ENCODE results near the gene NBPF1. TPM values are rescaled to one million over a fixed set of nuclear protein-coding genes. Genes with fewer than 3 reads are reported as not detected.
"Not testable (repeated sequence)": the region's sequence is repeated elsewhere in the genome, so short reads cannot be mapped to it uniquely, and the experiment has no call there.

The NBPF1 gene
- total RNA-seq, 3 donors from 2014 or later = 80.2 to 169 (median 104) TPM

DNA sequence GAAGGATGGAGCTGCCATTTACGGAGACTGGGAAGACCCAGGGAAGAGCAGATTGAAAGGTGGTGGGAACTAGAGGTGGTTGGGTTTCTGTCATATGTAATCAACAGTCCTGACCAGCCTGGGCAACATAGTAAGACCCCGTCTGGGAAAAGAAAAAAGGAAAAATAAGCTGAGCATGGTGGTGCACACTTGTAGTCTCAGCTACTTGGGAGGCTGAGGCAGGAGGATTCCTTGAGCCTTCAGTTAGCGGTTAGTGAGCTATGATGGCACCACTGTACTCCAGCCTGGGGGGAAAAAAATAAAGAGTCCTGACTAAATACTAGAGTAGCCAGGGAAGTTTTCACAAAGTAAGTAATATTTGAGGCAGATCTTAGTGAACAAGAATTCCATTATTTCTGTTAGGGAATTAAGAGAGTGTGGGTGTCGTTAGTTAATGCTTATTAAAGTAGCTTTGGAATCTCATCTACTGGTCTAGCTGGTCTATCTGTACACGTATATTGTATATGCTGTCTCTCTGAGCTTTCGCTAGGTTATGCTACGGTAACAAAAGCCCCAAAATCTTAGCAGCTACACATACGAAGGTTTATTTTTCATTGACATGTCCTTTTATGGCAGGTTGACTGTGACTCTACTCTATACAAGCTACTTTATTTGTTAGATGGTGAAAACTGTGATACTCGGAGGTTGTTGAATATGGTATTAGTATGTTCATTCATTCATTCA lies 4.4 kb downstream of the NBPF1 start:
- H3K4me3 ChIP-seq = no peak overlapping the region
- TF ChIP-seq CTCF (IDR thresholded peaks at IDR 0.05) = no peak
- H3K36me3 ChIP-seq (ENCODE audit: low read depth) = no peaks in the 10 kb centered on the region
- ATAC-seq (no peak), DNase-seq (no peak)
- intact Hi-C loops (cut with DNase I, micrococcal nuclease) = no loop called here
- no peaks in the 10 kb centered on the region for H3K9me3 ChIP-seq
- H3K4me1 ChIP-seq (ENCODE audit: low read depth) = peaks cover 30% of the 10 kb centered on the region

GRCh38 chr1:16607853-16608815 lies 5.2 kb downstream of the NBPF1 start:
- H3K9me3 ChIP-seq; H3K4me3 ChIP-seq; intact Hi-C loops (cut with DNase I, micrococcal nuclease); ATAC-seq; H3K36me3 ChIP-seq (ENCODE audit: low read depth): not testable (repeated sequence)
- DNase-seq = peak; percentile 5 to 48 (median 39)
- H3K4me1 ChIP-seq (ENCODE audit: low read depth) = peaks cover 25% of the 10 kb centered on the region

- Histone ChIP-seq H3K4me1 (ENCODE audit: low read depth) (peaks cover 27% of the 10 kb centered on the region), H3K36me3 (ENCODE audit: low read depth) (no peaks in the 10 kb centered on the region), H3K4me3 (no peak overlapping the region), H3K9me3 (no peaks in the 10 kb centered on the region)
- TF ChIP-seq CTCF (IDR thresholded peaks at IDR 0.05) = no peak
- peak in 2 of 3 donors; percentile 27 to 43 for DNase-seq
- ATAC-seq = no peak
- intact Hi-C loops (cut with DNase I, micrococcal nuclease) = no loop called here
Observed at GRCh38 chr1:16607433-16607851, 5.9 kb downstream of the NBPF1 start.

DNA sequence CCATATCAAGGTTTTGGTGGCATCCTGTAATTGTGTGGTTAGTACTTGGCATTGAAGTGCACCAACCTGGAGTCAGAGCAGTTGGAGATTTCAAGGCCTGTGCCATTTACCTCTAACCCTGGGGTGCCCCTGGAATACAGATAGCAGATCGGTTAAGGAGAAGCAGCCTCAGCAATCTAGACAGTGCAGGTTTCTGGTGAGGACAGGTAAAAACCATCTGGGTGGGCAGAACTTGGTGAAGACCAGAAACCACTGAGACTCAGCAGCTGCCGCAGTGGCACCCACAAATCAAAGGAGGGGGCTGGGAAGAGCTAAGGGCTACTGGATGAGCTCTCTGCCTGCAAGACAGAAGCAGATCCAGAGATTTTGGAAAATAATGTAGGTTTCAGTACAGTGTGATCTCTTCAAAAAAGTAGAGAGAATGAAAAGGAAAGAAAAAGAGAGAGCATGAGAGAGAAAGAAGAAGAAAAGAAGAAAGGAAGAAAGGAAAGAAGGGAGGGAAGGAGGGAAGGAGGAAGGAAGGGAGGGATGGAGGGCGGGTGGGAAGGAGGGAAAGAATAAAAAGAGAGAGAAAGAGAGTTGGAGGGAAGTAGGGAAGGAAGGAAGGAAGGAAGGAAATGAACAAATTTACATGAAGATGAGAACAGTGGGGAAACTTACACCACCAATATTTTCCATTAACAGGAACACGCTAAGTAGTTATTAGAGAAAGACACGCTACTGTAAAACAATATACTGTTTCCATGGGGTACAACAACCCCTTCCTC lies 6.5 kb downstream of the NBPF1 start:
- ATAC-seq; H3K4me3 ChIP-seq; H3K36me3 ChIP-seq (ENCODE audit: low read depth); H3K9me3 ChIP-seq; intact Hi-C loops (cut with DNase I, micrococcal nuclease): not testable (repeated sequence)
- DNase-seq = peak in 2 of 3 donors; percentile 20 to 38
- peaks cover 21% of the 10 kb centered on the region for H3K4me1 ChIP-seq (ENCODE audit: low read depth)

DNA sequence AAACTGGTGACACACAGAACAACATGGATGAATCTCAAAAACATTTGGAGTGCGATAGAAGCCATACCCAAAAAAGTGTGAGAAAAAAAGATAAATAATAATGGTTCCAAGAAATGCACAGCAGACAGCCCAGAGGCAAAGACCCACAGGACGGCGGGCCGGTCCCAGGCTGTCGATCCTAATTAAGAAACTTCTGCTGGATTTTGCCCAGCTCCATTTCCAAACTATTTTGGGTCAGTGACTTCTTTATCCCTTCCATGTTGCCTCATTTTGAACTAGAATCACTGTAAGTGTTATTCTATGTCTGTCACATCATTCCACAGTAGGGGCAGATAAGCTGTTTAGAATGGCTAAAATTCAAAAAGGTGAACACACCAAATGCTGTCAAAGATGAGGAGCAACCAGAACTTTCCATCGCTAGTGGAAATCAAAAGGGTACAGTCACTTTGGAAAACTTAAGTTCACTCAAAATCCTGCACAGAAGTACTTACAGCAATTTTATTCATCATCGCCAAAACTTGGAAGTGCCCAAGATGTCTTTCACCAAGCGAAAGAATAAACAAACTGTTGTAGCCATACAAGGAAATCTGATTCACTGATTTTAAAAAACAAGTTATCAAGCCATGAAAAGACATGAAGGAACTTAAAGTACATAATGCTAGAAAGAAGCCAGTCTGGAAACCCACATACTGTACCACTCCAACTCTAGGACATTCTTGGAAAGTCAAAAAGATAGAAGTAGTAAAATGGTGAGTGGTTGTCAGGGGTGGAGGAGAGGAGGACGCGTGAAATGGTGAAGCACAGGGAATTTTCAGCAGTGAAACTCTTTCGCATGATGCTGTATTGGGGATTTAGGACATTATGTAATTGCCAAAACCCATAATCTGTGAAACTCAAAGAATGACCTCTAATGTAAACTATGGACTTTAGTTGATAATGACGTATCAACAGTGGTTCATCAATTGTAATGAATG lies 7.5 kb downstream of the NBPF1 start:
- Histone ChIP-seq H3K9me3 (no peaks in the 10 kb centered on the region), H3K4me1 (ENCODE audit: low read depth) (peaks cover 16% of the 10 kb centered on the region), H3K4me3 (no peak overlapping the region), H3K36me3 (ENCODE audit: low read depth) (no peaks in the 10 kb centered on the region)
- ATAC-seq (no peak), DNase-seq (peak in 1 of 3 donors; percentile 29)
- TF ChIP-seq CTCF (IDR thresholded peaks at IDR 0.05) = no peak
- intact Hi-C loops (cut with DNase I, micrococcal nuclease) = no loop called here

GRCh38 chr1:16605213-16605525 lies 8.2 kb downstream of the NBPF1 start:
- Histone ChIP-seq H3K4me3 (no peak overlapping the region), H3K9me3 (no peaks in the 10 kb centered on the region), H3K36me3 (ENCODE audit: low read depth) (no peaks in the 10 kb centered on the region), H3K4me1 (ENCODE audit: low read depth) (peaks cover 16% of the 10 kb centered on the region)
- intact Hi-C loops (cut with DNase I, micrococcal nuclease) = no loop called here
- ATAC-seq (no peak), DNase-seq (no peak)
- no peak for TF ChIP-seq CTCF (IDR thresholded peaks at IDR 0.05)

GRCh38 chr1:16604514-16605212 lies 8.7 kb downstream of the NBPF1 start:
- intact Hi-C loops (cut with DNase I, micrococcal nuclease) = not testable (repeated sequence)

GRCh38 chr1:16603623-16604022 lies 9.7 kb downstream of the NBPF1 start:
- H3K36me3 ChIP-seq (ENCODE audit: low read depth); H3K4me3 ChIP-seq; H3K9me3 ChIP-seq; intact Hi-C loops (cut with DNase I, micrococcal nuclease); ATAC-seq: not testable (repeated sequence)
- peaks cover 16% of the 10 kb centered on the region for H3K4me1 ChIP-seq (ENCODE audit: low read depth)
- DNase-seq = peak in 1 of 3 donors; percentile 36

More at GRCh38 chr1:16604514-16605212, 8.7 kb downstream of the NBPF1 start:
- not testable (repeated sequence) for H3K36me3 ChIP-seq (ENCODE audit: low read depth); ATAC-seq; H3K9me3 ChIP-seq; H3K4me3 ChIP-seq
- H3K4me1 ChIP-seq (ENCODE audit: low read depth) = peaks cover 16% of the 10 kb centered on the region
- peak in 1 of 3 donors; percentile 24 for DNase-seq
